KMS-11 (cell line): ENCODE measurements around the gene TMEM179.

Experiments
- H2AFZ ChIP-seq: fragments of 200-600 bp; sonication (generic); 2 replicates; pipeline ENCODE4 v1.6.1; 2016; ENCODE audit warnings: antibody characterized with exemption, mixed run types, low read depth
- H3K27ac ChIP-seq: fragments of 200-600 bp; sonication (generic); 2 replicates; pipeline ENCODE4 v1.6.1; 2016; ENCODE audit warnings: mild to moderate bottlenecking, mixed run types
- H3K27me3 ChIP-seq: fragments of 200-600 bp; sonication (generic); 2 replicates; pipeline ENCODE4 v1.6.1; 2017; ENCODE audit warnings: mild to moderate bottlenecking, low read depth, mixed run types, moderate library complexity; ENCODE audit not compliant: insufficient read depth
- H3K36me3 ChIP-seq: fragments of 200-600 bp; sonication (generic); 2 replicates; pipeline ENCODE4 v1.6.1; 2017; ENCODE audit warnings: mild to moderate bottlenecking, mixed run types; ENCODE audit not compliant: insufficient read depth
- H3K4me1 ChIP-seq: fragments of 200-600 bp; sonication (generic); 2 replicates; pipeline ENCODE4 v1.6.1; 2016; ENCODE audit warnings: mild to moderate bottlenecking, low read depth, mixed run types; ENCODE audit not compliant: poor library complexity, severe bottlenecking
- H3K4me2 ChIP-seq: fragments of 200-600 bp; sonication (generic); 2 replicates; pipeline ENCODE4 v1.7.0; 2016; ENCODE audit warnings: mild to moderate bottlenecking, mixed run types
- H3K4me3 ChIP-seq: fragments of 200-600 bp; sonication (generic); IDR thresholded peaks from 2 replicates; pipeline ENCODE4 v1.6.1; 2017; ENCODE audit warnings: low read depth, low read length, mixed read lengths; ENCODE audit not compliant: insufficient read depth
- H3K79me2 ChIP-seq: fragments of 200-600 bp; sonication (generic); 2 replicates; pipeline ENCODE4 v1.6.1; 2016; ENCODE audit warnings: low read depth, mixed run types; ENCODE audit not compliant: insufficient read depth
- H3K9ac ChIP-seq: fragments of 200-600 bp; sonication (generic); 2 replicates; pipeline ENCODE4 v1.6.1; 2016; ENCODE audit warnings: mild to moderate bottlenecking, mixed run types
- H4K20me1 ChIP-seq: fragments of 200-600 bp; sonication (generic); 2 replicates; pipeline ENCODE4 v1.6.1; 2016; ENCODE audit warnings: mild to moderate bottlenecking, mixed run types; ENCODE audit not compliant: insufficient read depth
- CTCF ChIP-seq: fragments of 200-600 bp; sonication (generic); conservative IDR thresholded peaks from 2 replicates; pipeline ENCODE4 v1.6.1; 2017; ENCODE audit warnings: low read depth, mild to moderate bottlenecking, antibody characterized with exemption, low read length, moderate library complexity, mixed read lengths

TMEM179 gene

GRCh38 chr14:104555430-104556255 lies 48.9 kb downstream of the TMEM179 start:
- H3K79me2 ChIP-seq, result no peaks in the 10 kb centered on the region

GRCh38 chr14:104554608-104555429 lies 49.8 kb downstream of the TMEM179 start:
- H2AFZ ChIP-seq, result no peak overlapping the region
- no peaks in the 10 kb centered on the region for H3K36me3 ChIP-seq
- H3K9ac ChIP-seq, result no peak overlapping the region
- no peak overlapping the region for H3K27ac ChIP-seq
- H3K4me1 ChIP-seq, result no peaks in the 10 kb centered on the region
- no peak for TF ChIP-seq CTCF
- peaks cover 51% of the 10 kb centered on the region for H3K27me3 ChIP-seq
- no peak overlapping the region for H3K4me2 ChIP-seq
- H3K4me3 ChIP-seq, result no peak overlapping the region
- H4K20me1 ChIP-seq, result no peaks in the 10 kb centered on the region
- no peaks in the 10 kb centered on the region for H3K79me2 ChIP-seq

More at GRCh38 chr14:104555430-104556255, 48.9 kb downstream of the TMEM179 start:
- H4K20me1 ChIP-seq, result no peaks in the 10 kb centered on the region
- H3K9ac ChIP-seq, result no peak overlapping the region
- no peaks in the 10 kb centered on the region for H3K36me3 ChIP-seq
- H3K27me3 ChIP-seq, result peaks cover 42% of the 10 kb centered on the region
- H3K4me1 ChIP-seq, result no peaks in the 10 kb centered on the region
- H3K27ac ChIP-seq, result no peak overlapping the region
- H2AFZ ChIP-seq, result no peak overlapping the region
- H3K4me3 ChIP-seq, result no peak overlapping the region
- no peak overlapping the region for H3K4me2 ChIP-seq
- TF ChIP-seq CTCF, result no peak

- H3K4me3 ChIP-seq, result no peak overlapping the region
- H4K20me1 ChIP-seq, result no peaks in the 10 kb centered on the region
- H3K4me1 ChIP-seq, result no peaks in the 10 kb centered on the region
- no peak overlapping the region for H3K9ac ChIP-seq
- H3K79me2 ChIP-seq, result no peaks in the 10 kb centered on the region
- H2AFZ ChIP-seq, result no peak overlapping the region
- no peak for TF ChIP-seq CTCF
- no peak overlapping the region for H3K27ac ChIP-seq
- H3K36me3 ChIP-seq, result no peaks in the 10 kb centered on the region
- peaks cover 49% of the 10 kb centered on the region for H3K27me3 ChIP-seq
- H3K4me2 ChIP-seq, result no peak overlapping the region
Observed at GRCh38 chr14:104554088-104554607, 50.4 kb downstream of the TMEM179 start.

GRCh38 chr14:104553166-104554087 lies 51.1 kb downstream of the TMEM179 start:
- Histone ChIP-seq H3K27ac (no peak overlapping the region), H2AFZ (no peak overlapping the region), H3K79me2 (no peaks in the 10 kb centered on the region), H3K4me3 (no peak overlapping the region), H3K9ac (no peak overlapping the region), H4K20me1 (no peaks in the 10 kb centered on the region), H3K36me3 (no peaks in the 10 kb centered on the region), H3K4me2 (no peak overlapping the region), H3K4me1 (no peaks in the 10 kb centered on the region), H3K27me3 (peaks cover 49% of the 10 kb centered on the region)
- TF ChIP-seq CTCF, result no peak
